GM10248 (cell line): ENCODE measurements around the gene EXOC6.

Experiments
- CTCF ChIA-PET: fragments of 300-600 bp; sonication (Branson Sonifier 250); formaldehyde crosslinking; extraction: SDS; loops from one replicate; lab custom pipeline; 2021; ENCODE audit warnings: antibody characterized with exemption; lab: Yijun Ruan, JAX
- POLR2A ChIA-PET: fragments of 350-650 bp; sonication (Branson Sonifier 250); formaldehyde crosslinking; extraction: SDS; loops from one replicate; lab custom pipeline; 2020; ENCODE audit warnings: antibody characterized with exemption; lab: Yijun Ruan, JAX
- DNase-seq: peaks from one replicate; pipeline ENCODE4 v3.0.0; 2012; ENCODE audit errors: extremely low spot score
- TF ChIP-seq, protein P1 (sequence below): IDR thresholded peaks from 2 replicates; pipeline ENCODE4 v1.5.1; 2012; ENCODE audit warnings: mild to moderate bottlenecking, low read depth; ENCODE audit errors: extremely low read depth, missing control alignments, control extremely low read depth

Gene EXOC6

DNA sequence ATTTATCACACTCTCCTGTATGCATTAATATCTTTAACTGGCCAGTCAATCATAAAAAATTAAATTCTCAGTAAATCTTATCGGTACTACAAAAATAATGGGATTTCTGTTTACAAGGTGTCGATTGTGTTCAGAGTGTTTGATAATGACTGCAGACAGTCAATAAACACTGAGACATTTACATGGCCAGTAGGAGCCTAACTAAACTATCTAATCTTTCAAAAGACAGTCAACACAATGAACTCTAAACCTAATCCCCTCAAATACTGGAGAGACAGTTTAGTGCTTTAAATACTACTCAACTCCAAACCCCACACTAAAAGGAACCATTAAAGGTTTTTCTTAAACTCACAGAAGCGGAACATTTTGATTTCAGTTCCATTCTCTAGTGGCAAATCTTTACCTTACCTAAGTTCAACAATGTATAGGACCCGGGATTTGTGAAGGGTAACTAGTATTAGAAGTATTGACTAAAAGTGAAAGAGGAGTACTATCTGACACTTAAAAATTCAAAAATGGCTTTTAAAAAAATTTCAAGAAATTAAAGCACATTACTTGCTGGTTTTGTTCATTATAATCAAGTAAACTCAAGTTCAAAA, 37.3 kb upstream of the EXOC6 start:
- TF ChIP-seq, protein P1, sequence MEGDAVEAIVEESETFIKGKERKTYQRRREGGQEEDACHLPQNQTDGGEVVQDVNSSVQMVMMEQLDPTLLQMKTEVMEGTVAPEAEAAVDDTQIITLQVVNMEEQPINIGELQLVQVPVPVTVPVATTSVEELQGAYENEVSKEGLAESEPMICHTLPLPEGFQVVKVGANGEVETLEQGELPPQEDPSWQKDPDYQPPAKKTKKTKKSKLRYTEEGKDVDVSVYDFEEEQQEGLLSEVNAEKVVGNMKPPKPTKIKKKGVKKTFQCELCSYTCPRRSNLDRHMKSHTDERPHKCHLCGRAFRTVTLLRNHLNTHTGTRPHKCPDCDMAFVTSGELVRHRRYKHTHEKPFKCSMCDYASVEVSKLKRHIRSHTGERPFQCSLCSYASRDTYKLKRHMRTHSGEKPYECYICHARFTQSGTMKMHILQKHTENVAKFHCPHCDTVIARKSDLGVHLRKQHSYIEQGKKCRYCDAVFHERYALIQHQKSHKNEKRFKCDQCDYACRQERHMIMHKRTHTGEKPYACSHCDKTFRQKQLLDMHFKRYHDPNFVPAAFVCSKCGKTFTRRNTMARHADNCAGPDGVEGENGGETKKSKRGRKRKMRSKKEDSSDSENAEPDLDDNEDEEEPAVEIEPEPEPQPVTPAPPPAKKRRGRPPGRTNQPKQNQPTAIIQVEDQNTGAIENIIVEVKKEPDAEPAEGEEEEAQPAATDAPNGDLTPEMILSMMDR, result no peak
- DNase-seq, result peak; percentile 23
- ChIA-PET CTCF (no interaction called here), POLR2A (no interaction called here)

DNA sequence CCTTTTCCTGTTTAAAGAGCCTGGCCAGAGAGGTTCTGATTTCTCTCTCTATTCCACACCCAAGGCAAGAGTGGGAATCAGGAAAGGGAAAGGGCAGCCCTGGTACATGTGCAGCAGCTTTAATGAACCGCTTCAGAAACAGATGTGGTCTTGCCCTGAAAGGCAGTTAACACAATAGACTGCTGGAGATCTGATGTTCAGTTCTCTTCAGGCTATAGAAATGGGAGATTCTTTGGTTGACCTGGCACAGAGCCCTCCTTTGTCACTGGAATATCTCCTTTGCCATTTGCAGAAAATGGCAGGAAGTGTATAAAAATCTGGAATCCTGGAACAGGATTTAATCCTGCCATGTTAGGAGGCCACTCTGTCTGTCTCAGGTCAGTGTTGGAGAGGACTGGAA, 36.3 kb upstream of the EXOC6 start:
- no peak for DNase-seq
- ChIA-PET POLR2A (no interaction called here), CTCF (no interaction called here)
- TF ChIP-seq, protein P1, result no peak

DNA sequence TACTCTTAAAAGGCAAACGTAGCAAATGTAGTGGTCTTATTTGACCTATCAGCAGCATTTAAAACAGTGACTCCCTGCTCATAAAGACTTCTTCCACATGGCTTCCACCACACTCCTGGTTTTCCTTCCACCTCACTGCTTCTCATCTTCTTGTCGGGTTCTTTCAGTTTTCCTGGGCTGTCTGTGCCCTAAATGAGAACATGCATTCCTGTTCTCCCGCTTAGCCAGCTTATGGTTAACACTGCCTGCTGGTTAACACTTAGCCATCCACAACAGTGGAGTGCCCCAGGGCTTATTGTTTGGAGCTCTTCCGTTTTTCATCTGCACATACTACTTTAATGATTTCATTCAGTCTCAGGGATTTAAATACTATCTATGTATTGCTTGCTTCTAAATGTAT, 34.3 kb upstream of the EXOC6 start:
- CTCF ChIA-PET, result no interaction called here
- no peak for DNase-seq
- POLR2A ChIA-PET, result no interaction called here
- TF ChIP-seq, protein P1, result no peak

DNA sequence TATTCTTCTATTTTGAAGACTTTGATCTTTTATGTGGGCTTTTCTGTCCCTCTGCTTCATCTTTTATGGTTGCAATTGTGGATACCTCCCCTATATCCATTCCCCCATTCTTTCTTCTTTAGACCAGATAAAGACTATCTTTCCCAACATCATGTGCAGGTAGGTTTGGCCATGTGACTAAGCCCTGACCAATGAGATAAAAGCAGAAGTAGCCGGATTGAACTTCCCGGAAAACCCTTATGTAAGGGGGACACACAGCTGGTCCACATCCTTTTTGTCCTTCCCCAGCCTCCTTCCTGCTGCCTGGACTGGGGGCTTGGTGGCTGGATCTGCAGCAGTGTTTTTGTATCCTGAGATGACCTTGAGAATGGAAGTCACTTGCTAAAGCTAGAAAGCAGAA, 33.5 kb upstream of the EXOC6 start:
- no peak for DNase-seq
- ChIA-PET CTCF (interaction anchor here (0.8 to 1.3 kb wide), 2 partner anchors 12 to 19 kb away, joined by 3 read pairs; no protein-coding TSS in a partner anchor), POLR2A (no interaction called here)
- TF ChIP-seq, protein P1, result no peak

DNA sequence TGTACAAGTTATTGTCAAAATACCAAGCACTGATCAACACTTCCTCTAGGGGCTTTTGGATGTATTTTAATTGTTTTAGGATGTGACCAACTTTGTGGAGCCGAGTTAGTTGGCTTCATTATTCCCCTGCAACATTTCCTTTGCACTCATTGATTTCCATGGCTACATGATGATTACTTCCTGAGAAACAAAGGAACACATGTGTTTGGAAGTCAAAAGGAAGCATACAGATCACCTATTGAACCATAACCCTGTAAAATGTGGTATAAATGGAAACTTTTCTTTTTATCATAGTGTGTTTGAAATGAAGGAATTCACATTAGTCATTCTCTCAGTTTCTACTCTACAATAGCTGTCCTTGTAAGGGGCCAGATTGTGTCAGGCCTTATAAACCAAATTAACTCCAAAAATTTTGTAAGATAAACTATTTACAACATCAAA, 32.2 kb upstream of the EXOC6 start:
- no peak for DNase-seq
- POLR2A ChIA-PET, result no interaction called here
- TF ChIP-seq, protein P1, result no peak
- CTCF ChIA-PET, result no interaction called here

DNA sequence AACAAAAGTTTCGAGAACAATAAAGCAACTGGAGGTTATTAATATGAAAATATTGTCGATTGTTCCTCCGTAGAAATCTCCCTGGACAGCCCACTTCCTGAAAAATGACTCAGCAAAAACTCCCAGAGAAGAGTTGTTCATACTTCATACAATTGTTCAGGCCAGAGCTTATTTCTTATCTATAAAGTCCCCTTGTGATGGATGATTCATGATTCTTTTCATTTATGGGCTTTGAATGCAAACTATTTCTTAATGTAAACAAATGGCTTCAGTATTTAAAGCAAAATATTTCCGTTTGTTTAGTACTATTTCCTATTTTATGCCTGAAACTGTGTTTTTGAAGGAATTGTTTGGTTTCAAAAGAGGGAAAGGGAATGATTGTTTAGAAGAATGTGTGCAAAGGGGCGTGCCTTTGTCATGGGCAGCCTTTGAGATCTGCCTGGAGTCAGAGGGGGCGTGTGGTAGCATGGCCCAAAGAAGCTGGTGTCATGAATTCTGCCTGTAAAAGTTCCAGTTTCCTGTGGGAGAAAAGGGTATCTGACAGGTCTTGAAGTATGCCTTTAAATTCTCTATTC, 26.2 kb upstream of the EXOC6 start:
- ChIA-PET POLR2A (no interaction called here), CTCF (interaction anchor here (1.3 to 2.6 kb wide), 2 partner anchors 21 to 26 kb away, joined by 3 to 9 read pairs; partner anchors contain the start of gene EXOC6)
- no peak for DNase-seq

More for the DNA sequence above, 26.2 kb upstream of the EXOC6 start:
- TF ChIP-seq, protein P1, result no peak
